GM12878 (cell line): ENCODE data around the gene GAS2L1. TPM values are rescaled to one million over a fixed set of nuclear protein-coding genes. Genes with fewer than 3 reads are reported as not detected.

Source experiments
- ATAC-seq: fragments of 200-7000 bp; cut with Tn5 transposase; 3 replicates; pipeline ENCODE4 v1.9.1; 2020; ENCODE audit warnings: mild to moderate bottlenecking, moderate library complexity
- BruUV-seq: library from RNA; stranded (reverse); fragments of 400-500 nt; replicated peaks from 2 replicates; lab custom pipeline; 2021; lab: Mats Ljungman, UMichigan
- CTCF ChIA-PET: fragments of 300-600 bp; sonication (Branson Sonifier 250); formaldehyde crosslinking; extraction: SDS; loops from one replicate; lab custom pipeline; 2021; ENCODE audit warnings: inconsistent platforms; lab: Yijun Ruan, JAX
- POLR2A ChIA-PET: fragments of 350-600 bp; formaldehyde crosslinking; extraction: SDS; loops from one replicate; lab custom pipeline; 2021; ENCODE audit warnings: inconsistent platforms; lab: Charles Lee
- RAD21 ChIA-PET: fragments of 300-600 bp; sonication (Branson Sonifier 250); formaldehyde crosslinking; loops from one replicate; lab custom pipeline; 2023; ENCODE audit warnings: antibody characterized with exemption; ENCODE audit not compliant: unreplicated experiment; lab: Charles Lee
- SMC1A ChIA-PET: fragments of 300-600 bp; sonication (Branson Sonifier 250); formaldehyde crosslinking; loops from one replicate; lab custom pipeline; 2023; ENCODE audit not compliant: unreplicated experiment, uncharacterized antibody; lab: Charles Lee
- DNase-seq: peaks from one replicate; pipeline ENCODE4 v3.0.0-alpha.2; 2011; ENCODE audit warnings: low read depth, low spot score
- FAIRE-seq: peaks from 3 replicates; lab custom pipeline; 2011; peaks lifted over from hg19 to GRCh38; lab: Jason Lieb, UNC
- H2AFZ ChIP-seq: 2 replicates; pipeline ENCODE4 v1.6.0; 2011; ENCODE audit warnings: low read depth, low read length, control low read depth; ENCODE audit not compliant: control insufficient read depth
- H3K27ac ChIP-seq: 2 replicates; pipeline ENCODE4 v1.5.1; 2011; ENCODE audit warnings: control low read depth; ENCODE audit not compliant: control insufficient read depth, insufficient read depth
- H3K27me3 ChIP-seq, 2 experiments: replicated peaks in 1 of 2; 2 replicates each; pipeline versions ENCODE4 v1.6.0 to v1.6.1; 2011; ENCODE audit warnings: low read length in 1 of 2; ENCODE audit not compliant: control insufficient read depth in 2 of 2, insufficient read depth in 2 of 2
- H3K36me3 ChIP-seq, 2 experiments: 2 replicates each; pipeline ENCODE4 v1.5.1; 2011; ENCODE audit warnings: low read length in 1 of 2; ENCODE audit not compliant: control insufficient read depth in 2 of 2, insufficient read depth in 2 of 2
- H3K4me1 ChIP-seq: 2 replicates; pipeline ENCODE4 v1.6.1; 2011; ENCODE audit warnings: mild to moderate bottlenecking, low read length, moderate library complexity, mixed read lengths; ENCODE audit not compliant: control insufficient read depth, insufficient read depth
- H3K4me2 ChIP-seq: 2 replicates; pipeline ENCODE4 v1.6.0; 2011; ENCODE audit warnings: control low read depth; ENCODE audit not compliant: control insufficient read depth, insufficient read depth
- H3K4me3 ChIP-seq: fragments of 200-600 bp; sonication (generic); 2 replicates; pipeline ENCODE4 v1.5.1; 2016
- H3K79me2 ChIP-seq: 2 replicates; pipeline ENCODE4 v1.6.0; 2011; ENCODE audit warnings: low read length; ENCODE audit not compliant: control insufficient read depth, insufficient read depth
- H3K9ac ChIP-seq: 2 replicates; pipeline ENCODE4 v1.8.0; 2011; ENCODE audit warnings: low read length, control low read depth, mixed read lengths; ENCODE audit not compliant: control insufficient read depth, insufficient read depth
- H3K9me3 ChIP-seq: replicated peaks from 3 replicates; pipeline ENCODE4 v1.5.1; 2011; ENCODE audit warnings: mild to moderate bottlenecking, low read length; ENCODE audit not compliant: control insufficient read depth, insufficient read depth
- H4K20me1 ChIP-seq: 2 replicates; pipeline ENCODE4 v1.6.0; 2011; ENCODE audit not compliant: control insufficient read depth, insufficient read depth
- CHD2 ChIP-seq: IDR thresholded peaks from 2 replicates; pipeline ENCODE4 v1.6.1; 2011; ENCODE audit warnings: low read depth, low read length, improper control_type of control experiment, borderline replicate concordance
- CREM ChIP-seq: IDR thresholded peaks from 2 replicates; pipeline ENCODE4 v1.6.1; 2014; ENCODE audit warnings: antibody characterized with exemption, low read depth
- HDGF ChIP-seq: fragments of 450-650 bp; IDR thresholded peaks from 2 replicates; pipeline ENCODE4 v1.6.1; 2016; ENCODE audit warnings: antibody characterized with exemption
- IKZF1 ChIP-seq: fragments of 450-650 bp; conservative IDR thresholded peaks from 2 replicates; pipeline ENCODE4 v1.6.1; 2017; ENCODE audit warnings: antibody characterized with exemption, mild to moderate bottlenecking
- KLF5 ChIP-seq: fragments of 450-650 bp; IDR thresholded peaks from 2 replicates; pipeline ENCODE4 v1.6.1; 2014; ENCODE audit warnings: mild to moderate bottlenecking; ENCODE audit not compliant: partially characterized antibody
- MXI1 ChIP-seq: fragments of 150-350 bp; IDR thresholded peaks from 2 replicates; pipeline ENCODE4 v1.6.1; 2011; ENCODE audit warnings: low read depth, mild to moderate bottlenecking, inconsistent platforms, low read length, improper control_type of control experiment
- NFYB ChIP-seq: IDR thresholded peaks from 2 replicates; pipeline ENCODE4 v1.6.1; 2011; ENCODE audit warnings: low read depth, mild to moderate bottlenecking, low read length, improper control_type of control experiment, moderate library complexity; ENCODE audit not compliant: insufficient read depth
- NR2C2 ChIP-seq: IDR thresholded peaks from 2 replicates; pipeline ENCODE4 v1.6.1; 2011; ENCODE audit warnings: borderline replicate concordance, low read depth; ENCODE audit not compliant: control insufficient read depth, insufficient read length
- STAT1 ChIP-seq: fragments of 450-650 bp; conservative IDR thresholded peaks from 2 replicates; pipeline ENCODE4 v1.6.1; 2014; ENCODE audit warnings: antibody characterized with exemption, mild to moderate bottlenecking
- SUPT20H ChIP-seq: IDR thresholded peaks from 2 replicates; pipeline ENCODE4 v1.6.1; 2011; ENCODE audit warnings: low read depth, mild to moderate bottlenecking, low read length, moderate library complexity, borderline replicate concordance; ENCODE audit not compliant: control insufficient read depth
- TBL1XR1 ChIP-seq: IDR thresholded peaks from 2 replicates; pipeline ENCODE4 v1.6.1; 2012; ENCODE audit warnings: low read depth, low read length, improper control_type of control experiment
- WGBS: methylation state at CpG from one replicate; pipeline ENCODE4 v1.1.6; 2016; ENCODE audit warnings: low lambda C conversion rate; ENCODE audit not compliant: insufficient replicate concordance, insufficient coverage; ENCODE audit errors: missing lambda C conversion rate; 5-methylcytosine and 5-hydroxymethylcytosine counted together
- in situ Hi-C: fragments of 300-500 bp; cut with MboI; formaldehyde crosslinking; loops from 9 replicates; pipeline ENCODE4 v1.14.3; 2018; ENCODE audit warnings: mixed read lengths
- intact Hi-C: fragments of 100-400 bp; cut with micrococcal nuclease; formaldehyde crosslinking; loops from one replicate; pipeline ENCODE4 v1.14.2; 2022; ENCODE audit not compliant: unreplicated experiment
- polyA plus RNA-seq, 11 experiments: library from polyadenylated mRNA; depleted of rRNA in 4 of 11; unstranded in 6 of 11; stranded (reverse) in 5 of 11; fragments of >200 nt; fragmentation: Nextera tagmentation in 4 of 11; fragmentation: Illumina TruSeq in 1 of 11; extraction: Ambion mirVana in 4 of 11; extraction: Trizol in 1 of 11; gene quantifications; 1 replicate in 1 of 11; 2 replicates in 10 of 11; pipeline versions ENCODE4 v1.2.1 to v1.2.3, GENCODE V29; 2011 to 2016; ENCODE audit warnings: inconsistent platforms in 2 of 11, missing spikeins in 2 of 11, low read depth in 1 of 11
- total RNA-seq, 4 experiments: library from RNA; depleted of rRNA in 3 of 4; stranded (reverse); fragments of >200 nt in 3 of 4; fragmentation: Illumina TruSeq in 1 of 4; extraction: Trizol in 1 of 4; gene quantifications; 2 replicates each; pipeline versions ENCODE4 v1.2.1 to v1.2.3, GENCODE V29; 2013 to 2021
- TF ChIP-seq, protein P1 (sequence below): fragments of 450-650 bp; IDR thresholded peaks from 2 replicates; pipeline ENCODE4 v1.6.1; 2017; ENCODE audit warnings: low read depth, mild to moderate bottlenecking, moderate library complexity
- TF ChIP-seq, protein P2 (sequence below): fragments of 450-650 bp; IDR thresholded peaks from 2 replicates; pipeline ENCODE4 v1.6.1; 2017; ENCODE audit warnings: borderline replicate concordance

Gene GAS2L1
- total and polyA plus RNA-seq, 10 of the 15 experiments (the other 5 are each of a cell fraction or from before 2014, with no cell fraction given): 0.03 to 0.13 TPM; not detected in 8

DNA sequence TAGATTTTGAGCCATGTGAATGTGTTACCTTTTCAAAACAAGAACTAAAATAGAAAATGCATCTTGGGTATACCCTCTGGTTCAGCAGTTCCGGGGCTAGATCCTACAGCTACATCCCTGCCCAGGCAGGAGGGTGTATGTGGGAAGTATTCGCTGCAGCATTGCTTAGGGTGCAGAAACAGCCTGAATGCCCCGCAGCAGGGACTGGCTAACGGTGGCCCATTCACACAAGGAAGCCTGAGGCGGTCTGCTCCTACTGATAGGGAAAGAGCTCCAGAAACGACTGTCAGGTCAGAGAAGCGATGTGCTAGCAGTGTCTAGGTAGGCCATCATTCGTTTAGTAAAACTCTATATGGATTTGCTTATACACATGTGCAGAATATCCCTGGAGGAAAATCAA is 18.9 kb downstream of the GAS2L1 start:
- TF ChIP-seq MXI1: no peak
- TF ChIP-seq CHD2: no peak
- no peak for TF ChIP-seq CREM
- no peak for TF ChIP-seq TBL1XR1
- no peak for TF ChIP-seq NFYB
- TF ChIP-seq NR2C2: no peak
- TF ChIP-seq STAT1: no peak
- TF ChIP-seq IKZF1: no peak
- no peak for TF ChIP-seq SUPT20H
- TF ChIP-seq, protein P1, sequence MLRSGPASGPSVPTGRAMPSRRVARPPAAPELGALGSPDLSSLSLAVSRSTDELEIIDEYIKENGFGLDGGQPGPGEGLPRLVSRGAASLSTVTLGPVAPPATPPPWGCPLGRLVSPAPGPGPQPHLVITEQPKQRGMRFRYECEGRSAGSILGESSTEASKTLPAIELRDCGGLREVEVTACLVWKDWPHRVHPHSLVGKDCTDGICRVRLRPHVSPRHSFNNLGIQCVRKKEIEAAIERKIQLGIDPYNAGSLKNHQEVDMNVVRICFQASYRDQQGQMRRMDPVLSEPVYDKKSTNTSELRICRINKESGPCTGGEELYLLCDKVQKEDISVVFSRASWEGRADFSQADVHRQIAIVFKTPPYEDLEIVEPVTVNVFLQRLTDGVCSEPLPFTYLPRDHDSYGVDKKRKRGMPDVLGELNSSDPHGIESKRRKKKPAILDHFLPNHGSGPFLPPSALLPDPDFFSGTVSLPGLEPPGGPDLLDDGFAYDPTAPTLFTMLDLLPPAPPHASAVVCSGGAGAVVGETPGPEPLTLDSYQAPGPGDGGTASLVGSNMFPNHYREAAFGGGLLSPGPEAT: no peak
- TF ChIP-seq KLF5: no peak
- TF ChIP-seq, protein P2, sequence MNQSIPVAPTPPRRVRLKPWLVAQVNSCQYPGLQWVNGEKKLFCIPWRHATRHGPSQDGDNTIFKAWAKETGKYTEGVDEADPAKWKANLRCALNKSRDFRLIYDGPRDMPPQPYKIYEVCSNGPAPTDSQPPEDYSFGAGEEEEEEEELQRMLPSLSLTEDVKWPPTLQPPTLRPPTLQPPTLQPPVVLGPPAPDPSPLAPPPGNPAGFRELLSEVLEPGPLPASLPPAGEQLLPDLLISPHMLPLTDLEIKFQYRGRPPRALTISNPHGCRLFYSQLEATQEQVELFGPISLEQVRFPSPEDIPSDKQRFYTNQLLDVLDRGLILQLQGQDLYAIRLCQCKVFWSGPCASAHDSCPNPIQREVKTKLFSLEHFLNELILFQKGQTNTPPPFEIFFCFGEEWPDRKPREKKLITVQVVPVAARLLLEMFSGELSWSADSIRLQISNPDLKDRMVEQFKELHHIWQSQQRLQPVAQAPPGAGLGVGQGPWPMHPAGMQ: no peak
- no peak for TF ChIP-seq HDGF
- Histone ChIP-seq H3K4me2 (no peak overlapping the region), H3K36me3 (peaks cover 3 to 31% of the 10 kb centered on the region in 2 experiments; a peak in 3 of 4 replicates), H3K9me3 (no peaks in the 10 kb centered on the region), H4K20me1 (no peaks in the 10 kb centered on the region), H3K4me1 (no peaks in the 10 kb centered on the region), H3K4me3 (no peak overlapping the region), H3K27me3 (no peaks in the 10 kb centered on the region), H2AFZ (no peak overlapping the region), H3K27ac (no peak overlapping the region), H3K79me2 (no peaks in the 10 kb centered on the region), H3K9ac (no peak overlapping the region)
- FAIRE-seq (no peak), DNase-seq (no peak), ATAC-seq (no peak)
- in situ Hi-C loops: no loop called here
- CTCF ChIA-PET: no interaction called here
- SMC1A ChIA-PET: no interaction called here
- BruUV-seq: no TSS peak
- WGBS: 86% methylated on average over 8 of the region's 8 CpGs
- RAD21 ChIA-PET: no interaction called here
- POLR2A ChIA-PET: no interaction called here
- intact Hi-C loops: no loop called here
